HepG2 (cell line): ENCODE results near the gene ACSL6. TPM values are rescaled to one million over a fixed set of nuclear protein-coding genes. Genes with fewer than 3 reads are reported as not detected.

Experiments used
- ATAC-seq: fragments of 200-7000 bp; cut with Tn5 transposase; 3 replicates; pipeline ENCODE4 v1.9.1; 2020; ENCODE audit warnings: mild to moderate bottlenecking, moderate library complexity
- BruUV-seq: library from RNA; stranded (reverse); fragments of 400-500 nt; replicated peaks from 2 replicates; lab custom pipeline; 2021; lab: Mats Ljungman, UMichigan
- CTCF ChIA-PET: fragments of 300-600 bp; formaldehyde crosslinking; extraction: SDS; loops from one replicate; lab custom pipeline; 2021; ENCODE audit warnings: low total read pairs, inconsistent platforms, low intra/inter-chr PET ratio; lab: Yijun Ruan, JAX
- POLR2A ChIA-PET: fragments of 350-600 bp; sonication (Branson Sonifier 250); formaldehyde crosslinking; loops from one replicate; lab custom pipeline; 2020; ENCODE audit warnings: antibody characterized with exemption, inconsistent platforms; lab: Yijun Ruan, JAX
- DNase-seq: peaks from one replicate; pipeline ENCODE4 v3.0.0-alpha.2; 2015; ENCODE audit warnings: low spot score
- FAIRE-seq: peaks from 3 replicates; lab custom pipeline; 2011; peaks lifted over from hg19 to GRCh38; lab: Jason Lieb, UNC
- H2AFZ ChIP-seq: one replicate; pipeline ENCODE4 v1.6.1; 2011; ENCODE audit warnings: low read length, inconsistent platforms
- H3K27ac ChIP-seq: fragments of 300-600 bp; 3 replicates; pipeline ENCODE4 v1.8.0; 2011; ENCODE audit warnings: mixed run types, mild to moderate bottlenecking, mixed read lengths, low read length, inconsistent platforms; ENCODE audit not compliant: insufficient read depth; ENCODE audit errors: extremely low read length
- H3K27me3 ChIP-seq, 2 experiments: fragments of 200-600 bp in 1 of 2; 2 replicates in 1 of 2; 3 replicates in 1 of 2; pipeline versions ENCODE4 v1.6.0 to v1.8.0; 2011; ENCODE audit warnings: low read length in 2 of 2, mild to moderate bottlenecking in 2 of 2, moderate library complexity in 2 of 2, inconsistent platforms in 1 of 2; ENCODE audit not compliant: insufficient read depth in 2 of 2, control insufficient read depth in 1 of 2
- H3K36me3 ChIP-seq, 2 experiments: fragments of 200-600 bp in 1 of 2; replicated peaks in 1 of 2; 2 replicates in 1 of 2; 3 replicates in 1 of 2; pipeline versions ENCODE4 v1.5.1 to v1.8.0; 2011; ENCODE audit warnings: low read length in 2 of 2, inconsistent platforms in 1 of 2; ENCODE audit not compliant: insufficient read depth in 2 of 2, control insufficient read depth in 1 of 2
- H3K4me1 ChIP-seq: 2 replicates; pipeline ENCODE4 v1.5.1; 2012; ENCODE audit warnings: low read length, inconsistent platforms; ENCODE audit not compliant: insufficient read depth
- H3K4me2 ChIP-seq: 2 replicates; pipeline ENCODE4 v1.6.0; 2011; ENCODE audit warnings: low read depth, low read length, inconsistent platforms
- H3K4me3 ChIP-seq, 3 experiments: fragments of 200-600 bp in 1 of 3; sonication (generic), shearing (Covaris generic) in 1 of 3; replicated peaks in 1 of 3; 2 replicates each; pipeline ENCODE4 v1.5.1; 2011 to 2016; ENCODE audit warnings: low read length in 3 of 3, inconsistent platforms in 2 of 3, low read depth in 2 of 3, mild to moderate bottlenecking in 2 of 3, control low read depth in 1 of 3, mixed read lengths in 1 of 3; ENCODE audit not compliant: insufficient read depth in 1 of 3
- H3K79me2 ChIP-seq: one replicate; pipeline ENCODE4 v1.6.1; 2011; ENCODE audit warnings: low read length, inconsistent platforms; ENCODE audit not compliant: insufficient read depth
- H3K9ac ChIP-seq: 2 replicates; pipeline ENCODE4 v1.6.0; 2011; ENCODE audit warnings: mild to moderate bottlenecking, low read depth, low read length, inconsistent platforms; ENCODE audit not compliant: insufficient read depth
- H3K9me3 ChIP-seq: 2 replicates; pipeline ENCODE4 v1.5.1; 2012; ENCODE audit warnings: mild to moderate bottlenecking, low read length
- H4K20me1 ChIP-seq: 2 replicates; pipeline ENCODE4 v1.6.0; 2011; ENCODE audit warnings: inconsistent platforms, mild to moderate bottlenecking, low read length, moderate library complexity; ENCODE audit not compliant: insufficient read depth
- CREB1 ChIP-seq, 2 experiments: fragments of 450-650 bp in 1 of 2; IDR thresholded peaks; 2 replicates each; pipeline ENCODE4 v1.6.1; 2016 to 2017; ENCODE audit warnings: control low read depth in 1 of 2, mild to moderate bottlenecking in 1 of 2, missing compliant biosample characterization in 1 of 2, missing genetic modification characterization in 1 of 2
- HOXA3 ChIP-seq: sonication (generic); formaldehyde crosslinking; IDR thresholded peaks from 2 replicates; pipeline ENCODE4 v1.5.0; 2020; ENCODE audit warnings: missing genetic modification reagents
- ONECUT2 ChIP-seq: sonication (generic); formaldehyde crosslinking; IDR thresholded peaks from 2 replicates; pipeline ENCODE4 v1.4.0; 2020; ENCODE audit warnings: missing genetic modification reagents
- THYN1 ChIP-seq: sonication (generic); formaldehyde crosslinking; IDR thresholded peaks from 2 replicates; pipeline ENCODE4 v1.8.1; 2023; ENCODE audit warnings: low read depth, mild to moderate bottlenecking, moderate library complexity, missing genetic modification reagents, borderline replicate concordance
- ZNF781 ChIP-seq: sonication (generic); formaldehyde crosslinking; IDR thresholded peaks from 2 replicates; pipeline ENCODE4 v1.5.1; 2020; ENCODE audit warnings: borderline replicate concordance, mild to moderate bottlenecking, missing genetic modification reagents; ENCODE audit errors: not compliant biosample characterization
- WGBS: methylation state at CpG from one replicate; pipeline ENCODE4 v1.1.6; 2017; ENCODE audit warnings: low lambda C conversion rate; 5-methylcytosine and 5-hydroxymethylcytosine counted together
- in situ Hi-C: cut with HindIII; loops from 2 replicates; pipeline ENCODE4 v1.10.0; 2017; ENCODE audit warnings: low pct_unique_long_range_greater_than_20kb; ENCODE audit not compliant: extremely low pct_ligation_motif_present
- intact Hi-C: fragments of 100-400 bp; cut with micrococcal nuclease; formaldehyde crosslinking; loops from one replicate; pipeline ENCODE4 v1.10.0; 2022; ENCODE audit not compliant: unreplicated experiment
- polyA plus RNA-seq, 8 experiments: library from polyadenylated mRNA; depleted of rRNA in 3 of 8; stranded (reverse) in 7 of 8; unstranded in 1 of 8; fragments of >200 nt; fragmentation: Illumina TruSeq in 4 of 8; extraction: Trizol in 4 of 8; gene quantifications; 2 replicates each; pipeline versions ENCODE4 v1.2.1 to v1.2.3, GENCODE V29; 2011 to 2016; ENCODE audit warnings: low read depth in 4 of 8, missing spikeins in 1 of 8, mixed read lengths in 1 of 8; ENCODE audit not compliant: insufficient read depth in 1 of 8
- total RNA-seq, 5 experiments: library from RNA; depleted of rRNA; stranded (reverse); fragments of >200 nt; fragmentation: Illumina TruSeq; extraction: Trizol; gene quantifications; 2 replicates each; pipeline ENCODE4 v1.2.3, GENCODE V29; 2016; ENCODE audit warnings: low read depth in 1 of 5
- TF ChIP-seq, protein P1 (sequence below): sonication (generic); formaldehyde crosslinking; IDR thresholded peaks from 2 replicates; pipeline ENCODE4 v1.4.0; 2020; ENCODE audit warnings: missing genetic modification reagents

The ACSL6 gene
- total and polyA plus RNA-seq, 2 of the 13 experiments (the other 11 are each of a cell fraction or from before 2014, with no cell fraction given), result 3.7 to 3.8 TPM

DNA sequence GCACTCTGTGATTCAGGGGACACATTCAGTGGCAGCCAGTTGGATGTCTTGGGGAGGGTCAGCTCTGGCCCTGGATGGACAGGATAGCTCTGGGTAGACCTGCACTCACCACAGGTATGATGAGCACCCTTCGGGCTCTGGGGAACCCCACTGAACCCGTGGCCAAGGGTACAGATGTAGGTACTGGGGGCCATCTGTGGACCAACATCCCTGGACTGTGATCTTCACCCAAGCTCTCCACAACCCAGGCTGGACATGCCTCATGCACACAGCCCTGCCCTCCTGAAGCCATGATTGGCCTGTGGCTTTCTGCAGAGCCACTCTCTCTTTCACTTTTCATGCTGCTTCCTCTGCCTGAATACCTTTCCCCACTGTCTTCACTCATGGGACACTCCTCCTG, 15.6 kb upstream of the ACSL6 start (continued):
- TF ChIP-seq, protein P1, sequence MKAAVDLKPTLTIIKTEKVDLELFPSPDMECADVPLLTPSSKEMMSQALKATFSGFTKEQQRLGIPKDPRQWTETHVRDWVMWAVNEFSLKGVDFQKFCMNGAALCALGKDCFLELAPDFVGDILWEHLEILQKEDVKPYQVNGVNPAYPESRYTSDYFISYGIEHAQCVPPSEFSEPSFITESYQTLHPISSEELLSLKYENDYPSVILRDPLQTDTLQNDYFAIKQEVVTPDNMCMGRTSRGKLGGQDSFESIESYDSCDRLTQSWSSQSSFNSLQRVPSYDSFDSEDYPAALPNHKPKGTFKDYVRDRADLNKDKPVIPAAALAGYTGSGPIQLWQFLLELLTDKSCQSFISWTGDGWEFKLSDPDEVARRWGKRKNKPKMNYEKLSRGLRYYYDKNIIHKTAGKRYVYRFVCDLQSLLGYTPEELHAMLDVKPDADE (CRISPR knock-in tag), result no peak
- TF ChIP-seq ONECUT2 (CRISPR knock-in tag) (no peak), THYN1 (CRISPR knock-in tag) (no peak), HOXA3 (CRISPR knock-in tag) (no peak)

DNA sequence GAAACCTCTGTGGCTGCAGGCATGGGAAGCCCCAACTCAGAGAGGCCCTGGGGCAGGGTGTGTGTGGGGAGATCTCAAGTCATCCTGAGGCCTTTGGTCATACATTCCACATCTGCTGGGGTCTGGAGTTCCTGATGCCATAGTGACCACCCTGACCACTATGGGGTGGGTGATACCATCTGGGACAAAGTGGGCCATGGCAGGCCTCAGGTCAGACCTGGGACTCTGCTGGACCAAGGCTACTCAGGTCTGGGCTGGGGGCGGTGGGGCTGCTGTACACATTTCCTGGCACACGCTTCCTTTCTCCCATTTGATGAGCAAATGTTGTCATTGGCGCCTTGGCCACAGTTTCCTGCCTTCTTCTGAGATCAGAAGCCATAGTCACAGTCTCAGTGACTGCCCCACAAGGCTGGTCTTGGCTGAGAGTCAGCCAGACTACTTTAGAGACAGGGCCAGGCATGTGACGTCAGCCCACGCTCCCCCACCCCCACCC, 15.1 kb upstream of the ACSL6 start:
- BruUV-seq, result no TSS peak
- Histone ChIP-seq H3K4me2 (no peak overlapping the region), H3K36me3 (no peaks in the 10 kb centered on the region), H3K79me2 (no peaks in the 10 kb centered on the region), H3K9me3 (no peaks in the 10 kb centered on the region), H3K9ac (no peak overlapping the region), H3K27me3 (peaks cover 0 to 6% of the 10 kb centered on the region in 2 experiments; a peak in 3 of 5 replicates), H3K4me1 (no peaks in the 10 kb centered on the region), H3K27ac (no peak overlapping the region), H2AFZ (no peak overlapping the region), H3K4me3 (no peak overlapping the region), H4K20me1 (no peaks in the 10 kb centered on the region)
- FAIRE-seq (no peak), ATAC-seq (no peak), DNase-seq (no peak)
- in situ Hi-C loops, result no loop called here
- WGBS, result 0% methylated on average over 3 of the region's 5 CpGs
- ChIA-PET POLR2A (no interaction called here), CTCF (no interaction called here)
- intact Hi-C loops, result no loop called here
- TF ChIP-seq ZNF781 (CRISPR knock-in tag) (no peak), CREB1 (IDR thresholded peaks at IDR 0.05) (peak; percentile 72), CREB1 (CRISPR knock-in tag; IDR thresholded peaks at IDR 0.05) (no peak)
